Measurements from ENCODE around the gene DNAJC6.
"Not testable (repeated sequence)": the region's sequence is repeated elsewhere in the genome, so short reads cannot be mapped to it uniquely, and the experiment has no call there.

The DNAJC6 gene

GRCh38 chr1:65360648-65361047 lies 51.3 kb downstream of the DNAJC6 start:
- DNase-seq, result no peak

GRCh38 chr1:65362545-65362944 lies 53.2 kb downstream of the DNAJC6 start:
- no peak for DNase-seq

- DNase-seq, result no peak
Measured at GRCh38 chr1:65363484-65363883, 54.1 kb downstream of the DNAJC6 start.

GRCh38 chr1:65368403-65368802 lies 59.1 kb downstream of the DNAJC6 start:
- no peak for DNase-seq

- DNase-seq, result no peak
Measured at GRCh38 chr1:65371544-65371943, 62.2 kb downstream of the DNAJC6 start.

- DNase-seq, result no peak
Measured at GRCh38 chr1:65372557-65372956, 63.2 kb downstream of the DNAJC6 start.

GRCh38 chr1:65377496-65378246 lies 68.3 kb downstream of the DNAJC6 start:
- DNase-seq, result no peak

- DNase-seq, result no peak
Measured at GRCh38 chr1:65378247-65378946, 69.1 kb downstream of the DNAJC6 start.

GRCh38 chr1:65384426-65384825 lies 75.1 kb downstream of the DNAJC6 start:
- DNase-seq, result not testable (repeated sequence)

- DNase-seq, result no peak
Measured at GRCh38 chr1:65386439-65386838, 77.1 kb downstream of the DNAJC6 start.

- DNase-seq, result no peak
Measured at GRCh38 chr1:65387821-65388220, 78.5 kb downstream of the DNAJC6 start.

- DNase-seq, result no peak
Measured at GRCh38 chr1:65388908-65389695, 79.8 kb downstream of the DNAJC6 start.

GRCh38 chr1:65392497-65392896 lies 83.2 kb downstream of the DNAJC6 start:
- no peak for DNase-seq

- no peak for DNase-seq
Measured at GRCh38 chr1:65393347-65393746, 84.0 kb downstream of the DNAJC6 start.

- DNase-seq, result no peak
Measured at GRCh38 chr1:65393928-65394327, 84.6 kb downstream of the DNAJC6 start.

- DNase-seq, result no peak
Measured at GRCh38 chr1:65395887-65396612, 86.7 kb downstream of the DNAJC6 start.

- no peak for DNase-seq
Measured at GRCh38 chr1:65398083-65398482, 88.7 kb downstream of the DNAJC6 start.

- no peak for DNase-seq
Measured at GRCh38 chr1:65399003-65399402, 89.7 kb downstream of the DNAJC6 start.

- no peak for DNase-seq
Measured at GRCh38 chr1:65401612-65402011, 92.3 kb downstream of the DNAJC6 start.

GRCh38 chr1:65404941-65405340 lies 95.6 kb downstream of the DNAJC6 start:
- DNase-seq, result no peak

GRCh38 chr1:65407877-65408276 lies 98.5 kb downstream of the DNAJC6 start:
- DNase-seq, result no peak

GRCh38 chr1:65409314-65409713 lies 100.0 kb downstream of the DNAJC6 start:
- DNase-seq, result no peak

GRCh38 chr1:65409816-65410326 lies 100.5 kb downstream of the DNAJC6 start:
- no peak for DNase-seq
